KMS-11 (cell line): ENCODE measurements around the gene RABGAP1.

Experiments
- H2AFZ ChIP-seq: fragments of 200-600 bp; sonication (generic); 2 replicates; pipeline ENCODE4 v1.6.1; 2016; ENCODE audit warnings: antibody characterized with exemption, mixed run types, low read depth
- H3K27ac ChIP-seq: fragments of 200-600 bp; sonication (generic); 2 replicates; pipeline ENCODE4 v1.6.1; 2016; ENCODE audit warnings: mild to moderate bottlenecking, mixed run types
- H3K27me3 ChIP-seq: fragments of 200-600 bp; sonication (generic); 2 replicates; pipeline ENCODE4 v1.6.1; 2017; ENCODE audit warnings: mild to moderate bottlenecking, low read depth, mixed run types, moderate library complexity; ENCODE audit not compliant: insufficient read depth
- H3K36me3 ChIP-seq: fragments of 200-600 bp; sonication (generic); 2 replicates; pipeline ENCODE4 v1.6.1; 2017; ENCODE audit warnings: mild to moderate bottlenecking, mixed run types; ENCODE audit not compliant: insufficient read depth
- H3K4me1 ChIP-seq: fragments of 200-600 bp; sonication (generic); 2 replicates; pipeline ENCODE4 v1.6.1; 2016; ENCODE audit warnings: mild to moderate bottlenecking, low read depth, mixed run types; ENCODE audit not compliant: poor library complexity, severe bottlenecking
- H3K4me2 ChIP-seq: fragments of 200-600 bp; sonication (generic); 2 replicates; pipeline ENCODE4 v1.7.0; 2016; ENCODE audit warnings: mild to moderate bottlenecking, mixed run types
- H3K4me3 ChIP-seq: fragments of 200-600 bp; sonication (generic); IDR thresholded peaks from 2 replicates; pipeline ENCODE4 v1.6.1; 2017; ENCODE audit warnings: low read depth, low read length, mixed read lengths; ENCODE audit not compliant: insufficient read depth
- H3K79me2 ChIP-seq: fragments of 200-600 bp; sonication (generic); 2 replicates; pipeline ENCODE4 v1.6.1; 2016; ENCODE audit warnings: low read depth, mixed run types; ENCODE audit not compliant: insufficient read depth
- H3K9ac ChIP-seq: fragments of 200-600 bp; sonication (generic); 2 replicates; pipeline ENCODE4 v1.6.1; 2016; ENCODE audit warnings: mild to moderate bottlenecking, mixed run types
- H4K20me1 ChIP-seq: fragments of 200-600 bp; sonication (generic); 2 replicates; pipeline ENCODE4 v1.6.1; 2016; ENCODE audit warnings: mild to moderate bottlenecking, mixed run types; ENCODE audit not compliant: insufficient read depth
- CTCF ChIP-seq: fragments of 200-600 bp; sonication (generic); conservative IDR thresholded peaks from 2 replicates; pipeline ENCODE4 v1.6.1; 2017; ENCODE audit warnings: low read depth, mild to moderate bottlenecking, antibody characterized with exemption, low read length, moderate library complexity, mixed read lengths

The RABGAP1 gene

GRCh38 chr9:122918310-122918709, 22.5 kb upstream of the RABGAP1 start:
- Histone ChIP-seq H3K9ac (no peak overlapping the region), H3K4me2 (no peak overlapping the region), H4K20me1 (no peaks in the 10 kb centered on the region), H3K27me3 (no peaks in the 10 kb centered on the region), H3K4me1 (no peaks in the 10 kb centered on the region), H3K36me3 (no peaks in the 10 kb centered on the region), H2AFZ (no peak overlapping the region), H3K4me3 (no peak overlapping the region), H3K79me2 (no peaks in the 10 kb centered on the region; the same call in 1 of the 2 replicates), H3K27ac (no peak overlapping the region)
- TF ChIP-seq CTCF = no peak

GRCh38 chr9:122922713-122923112, 18.1 kb upstream of the RABGAP1 start:
- Histone ChIP-seq H3K4me3 (no peak overlapping the region), H3K4me1 (no peaks in the 10 kb centered on the region), H2AFZ (no peak overlapping the region), H3K4me2 (no peak overlapping the region), H3K27me3 (no peaks in the 10 kb centered on the region), H3K27ac (no peak overlapping the region), H3K36me3 (no peaks in the 10 kb centered on the region), H3K79me2 (no peaks in the 10 kb centered on the region; the same call in 1 of the 2 replicates), H3K9ac (no peak overlapping the region), H4K20me1 (no peaks in the 10 kb centered on the region)
- no peak for TF ChIP-seq CTCF

GRCh38 chr9:122923947-122924346, 16.9 kb upstream of the RABGAP1 start:
- H3K79me2 ChIP-seq = no peaks in the 10 kb centered on the region; the same call in 1 of the 2 replicates
- H3K27ac ChIP-seq = no peak overlapping the region
- H3K36me3 ChIP-seq = no peaks in the 10 kb centered on the region
- no peak overlapping the region for H2AFZ ChIP-seq
- H3K4me3 ChIP-seq = no peak overlapping the region
- H3K4me1 ChIP-seq = no peaks in the 10 kb centered on the region
- H3K27me3 ChIP-seq = no peaks in the 10 kb centered on the region
- no peaks in the 10 kb centered on the region for H4K20me1 ChIP-seq
- no peak overlapping the region for H3K4me2 ChIP-seq
- no peak overlapping the region for H3K9ac ChIP-seq
- TF ChIP-seq CTCF = no peak

GRCh38 chr9:122929796-122930354, 10.9 kb upstream of the RABGAP1 start:
- Histone ChIP-seq H3K4me2 (peak overlapping the region; percentile 89), H3K27ac (no peak overlapping the region), H2AFZ (no peak overlapping the region), H3K4me3 (no peak overlapping the region), H3K4me1 (peaks cover 22% of the 10 kb centered on the region), H4K20me1 (no peaks in the 10 kb centered on the region), H3K27me3 (no peaks in the 10 kb centered on the region), H3K36me3 (no peaks in the 10 kb centered on the region), H3K79me2 (peaks cover 29% of the 10 kb centered on the region), H3K9ac (no peak overlapping the region)
- TF ChIP-seq CTCF = no peak
